GM21717 (cell line): ENCODE measurements around the gene SLC7A4.

Experiments
- ATAC-seq: cut with Tn5 transposase; IDR thresholded peaks from one replicate; pipeline ENCODE4 v1.9.1; 2021; ENCODE audit warnings: mild to moderate bottlenecking, moderate library complexity; ENCODE audit not compliant: unreplicated experiment

Gene SLC7A4

DNA sequence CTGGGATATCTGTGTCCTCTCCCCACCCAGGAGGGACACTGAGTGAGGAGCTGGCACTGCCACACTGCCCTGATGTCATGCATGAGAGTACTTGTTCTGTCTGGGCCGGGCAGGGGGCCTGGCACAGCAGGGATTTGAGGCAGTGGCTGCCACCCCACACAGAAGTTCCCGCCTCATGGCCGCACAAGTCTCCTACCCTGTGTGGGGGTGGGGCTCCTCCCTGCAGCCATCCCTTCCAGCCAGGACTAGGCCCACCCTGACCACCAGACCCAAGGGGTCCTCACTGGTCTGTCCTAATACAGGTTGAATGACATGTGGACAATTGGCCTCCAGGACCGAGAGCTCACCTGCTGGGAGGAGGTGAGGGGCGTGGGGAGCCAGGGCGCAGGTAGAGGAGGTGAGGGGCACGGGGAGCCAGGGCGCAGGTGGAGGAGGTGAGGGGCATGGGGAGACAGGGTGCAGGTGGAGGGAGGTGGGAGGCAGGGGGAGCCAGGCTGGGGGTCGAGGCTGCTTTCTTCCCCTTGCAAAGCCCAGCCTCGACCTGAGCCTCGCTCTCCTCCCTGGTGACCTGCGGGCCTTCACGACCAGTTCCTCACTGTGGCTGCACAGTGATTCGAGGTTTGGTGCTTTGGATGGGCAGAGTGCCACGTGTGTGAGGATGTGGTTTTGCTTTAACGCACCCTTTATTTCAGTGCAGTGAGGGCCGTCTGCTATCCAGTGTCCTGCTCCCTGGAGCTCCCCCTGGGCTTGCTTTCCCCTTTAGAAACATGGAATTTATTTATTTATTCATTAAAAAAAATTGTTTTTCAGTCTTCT is 42.8 kb downstream of the SLC7A4 start:
- no peak for ATAC-seq

DNA sequence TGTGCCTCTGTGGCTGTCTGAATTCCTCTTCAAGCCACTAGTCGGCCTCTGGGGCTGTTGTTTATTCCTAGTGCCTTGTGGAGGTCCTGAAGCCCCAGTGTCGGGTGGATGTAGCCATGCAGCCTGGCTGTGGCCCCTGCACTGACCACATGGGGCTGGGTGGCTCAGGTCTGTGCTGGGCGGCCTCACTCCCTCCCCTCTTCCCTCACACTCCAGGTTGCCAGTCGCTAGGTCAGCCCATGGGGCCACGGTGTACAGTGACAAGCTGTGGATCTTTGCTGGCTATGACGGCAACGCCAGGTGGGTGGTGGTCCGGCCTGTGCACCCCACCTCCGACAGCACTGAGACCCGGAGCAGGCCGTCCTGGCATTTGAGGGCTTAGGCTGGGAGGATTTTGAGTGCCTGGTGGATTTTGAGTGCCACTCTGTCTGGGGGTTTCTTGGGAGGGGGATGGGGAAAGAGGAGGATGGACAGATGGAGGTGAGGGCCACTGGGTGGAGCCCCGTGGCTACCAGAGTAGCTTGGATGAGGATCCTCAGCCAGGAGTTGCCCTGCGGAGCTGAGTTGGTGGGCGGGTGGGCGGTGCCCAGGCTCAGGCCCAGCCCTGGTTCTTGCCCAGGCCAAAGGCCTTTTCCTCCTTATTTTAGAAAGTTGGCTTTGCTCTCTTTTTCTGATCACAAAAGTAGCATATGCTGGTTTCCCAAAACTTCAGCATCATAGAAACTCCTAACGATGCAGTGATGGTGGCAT is 43.6 kb downstream of the SLC7A4 start:
- no peak for ATAC-seq

DNA sequence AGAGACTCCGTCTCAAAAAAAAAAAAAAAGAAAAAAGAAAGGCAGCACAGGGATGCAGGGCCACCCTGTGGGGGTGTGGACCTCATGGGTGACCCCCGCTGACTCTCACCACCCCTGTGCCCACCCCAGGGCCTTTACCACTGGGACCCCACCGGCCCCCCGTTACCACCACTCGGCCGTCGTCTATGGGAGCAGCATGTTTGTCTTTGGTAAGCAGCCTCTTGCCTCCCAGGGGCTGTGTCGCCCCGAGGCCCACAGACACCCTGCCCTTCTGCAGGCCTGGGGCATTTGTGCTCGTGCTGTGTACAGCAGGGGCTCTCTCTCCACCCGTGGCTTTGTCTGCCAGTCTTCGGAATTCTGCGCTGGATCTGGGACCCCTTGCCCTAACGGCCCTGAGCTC is 45.0 kb downstream of the SLC7A4 start:
- ATAC-seq: no peak

DNA sequence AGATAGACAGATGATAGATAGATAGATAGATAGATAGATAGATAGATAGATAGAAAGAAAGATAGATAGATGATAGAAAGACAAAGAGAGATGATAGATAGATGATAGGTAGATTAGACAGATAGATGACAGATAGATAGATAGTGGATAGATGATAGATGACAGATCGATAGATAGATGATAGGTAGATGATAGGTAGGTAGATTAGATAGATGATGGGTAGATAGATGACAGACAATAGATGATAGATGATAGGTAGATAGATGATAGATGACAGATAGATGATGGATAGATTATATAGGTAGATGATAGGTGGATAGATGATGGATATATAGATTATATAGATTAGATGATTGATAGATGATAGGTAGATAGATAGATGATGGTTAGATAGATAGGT is 46.0 kb downstream of the SLC7A4 start:
- ATAC-seq: no peak

DNA sequence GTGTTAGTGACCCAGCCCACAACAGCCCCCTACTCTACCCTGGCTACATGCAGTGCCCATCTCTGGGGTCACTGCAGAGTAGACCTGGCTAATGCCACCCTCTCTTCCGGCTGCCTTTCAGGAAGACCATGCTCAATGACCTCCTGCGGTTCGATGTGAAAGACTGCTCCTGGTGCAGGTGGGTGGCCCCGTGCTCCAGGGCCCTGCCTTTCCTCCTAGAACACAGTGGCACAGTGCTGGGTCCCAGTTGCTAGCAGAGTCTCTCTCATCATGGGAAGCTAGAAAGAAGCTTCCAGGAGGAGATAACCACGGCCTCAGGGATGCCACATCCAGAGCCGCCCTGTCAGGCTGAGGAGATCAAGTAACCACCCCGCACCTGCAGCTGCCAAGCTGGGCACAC is 46.6 kb downstream of the SLC7A4 start:
- no peak for ATAC-seq

DNA sequence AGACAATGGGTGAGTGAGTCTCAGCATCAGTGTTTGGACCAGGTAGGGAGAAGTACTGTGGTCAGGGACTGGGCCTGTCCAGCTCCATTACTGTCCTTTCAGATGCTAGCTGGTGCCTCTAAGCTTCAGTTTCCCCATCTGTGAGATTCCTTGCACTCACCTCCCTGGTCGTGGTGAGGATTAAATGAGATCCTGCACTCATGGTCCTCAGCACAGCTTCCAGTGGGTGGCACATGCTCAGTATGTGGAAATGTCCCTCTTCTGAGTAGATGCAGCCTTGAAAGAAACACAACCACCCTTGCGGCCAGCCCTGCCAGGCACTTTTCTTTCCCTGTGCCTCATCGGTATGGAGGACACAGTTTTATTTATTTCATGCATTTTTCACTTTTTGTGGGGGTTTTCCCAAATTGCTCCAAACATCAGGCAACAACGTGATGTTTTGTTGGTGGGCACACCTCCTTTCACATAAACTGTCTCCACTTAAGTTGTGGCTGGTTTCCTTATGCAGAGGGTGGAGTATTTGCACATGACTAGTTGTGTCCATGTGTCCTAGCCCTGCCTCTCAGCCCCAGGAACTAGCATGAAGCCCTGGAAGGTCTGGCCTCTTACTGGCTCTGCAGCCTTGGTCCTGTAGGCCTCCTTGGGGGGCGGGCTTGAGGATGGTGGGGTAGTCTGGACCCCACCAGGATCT is 49.1 kb downstream of the SLC7A4 start:
- no peak for ATAC-seq

DNA sequence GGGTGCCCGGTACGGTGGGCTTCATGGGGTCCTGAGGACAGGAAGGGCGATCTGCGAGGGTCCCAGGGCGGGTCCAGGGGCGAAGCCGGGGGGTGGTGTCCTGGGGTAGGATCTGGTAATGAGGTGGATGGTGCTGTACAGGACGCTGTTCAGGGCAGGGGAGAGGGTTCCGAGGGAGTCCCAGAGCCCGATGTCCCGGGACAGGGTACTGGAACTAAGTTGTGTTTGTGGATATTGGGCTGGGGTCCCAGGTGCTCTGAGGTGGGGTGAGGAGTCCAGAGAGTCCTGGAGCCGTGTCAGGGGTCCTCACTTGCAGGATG is 49.8 kb downstream of the SLC7A4 start:
- peak; percentile 23 for ATAC-seq

DNA sequence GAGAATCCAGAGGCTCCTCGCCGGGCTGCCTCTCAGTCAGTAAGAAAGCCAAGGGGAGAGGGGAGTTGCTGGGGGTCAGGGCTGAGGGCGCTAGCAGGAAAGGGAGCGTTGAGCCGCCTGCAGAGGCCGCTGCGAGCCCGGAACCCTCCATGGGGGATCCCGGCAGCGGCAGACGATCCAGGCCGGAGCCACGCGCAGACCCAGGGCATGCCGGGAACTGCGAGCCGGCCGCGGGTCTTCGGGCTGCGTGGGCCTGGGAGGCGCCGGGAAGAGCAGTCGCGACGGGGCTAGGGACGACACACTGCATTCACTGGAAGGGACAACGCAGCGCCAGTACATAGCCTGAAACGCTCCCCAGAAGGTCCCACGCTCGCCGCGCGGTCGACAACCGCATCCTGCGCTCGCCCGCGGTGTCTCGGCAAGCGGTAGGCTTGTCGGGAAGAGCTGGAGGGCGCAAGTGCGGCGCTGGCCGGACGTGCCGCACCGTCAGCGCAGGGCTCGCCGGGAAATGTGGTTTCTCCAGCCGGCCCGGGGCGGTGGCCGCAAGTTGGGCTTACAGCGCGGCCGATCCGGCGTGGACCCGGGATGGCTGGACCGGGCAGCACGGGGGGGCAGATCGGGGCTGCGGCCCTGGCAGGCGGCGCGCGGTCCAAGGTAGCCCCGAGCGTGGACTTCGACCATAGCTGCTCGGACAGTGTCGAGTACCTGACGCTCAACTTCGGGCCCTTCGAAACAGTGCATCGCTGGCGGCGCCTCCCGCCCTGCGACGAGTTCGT is 50.4 kb downstream of the SLC7A4 start, which contains the start of gene LZTR1:
LZTR1 (plus strand) TSS at position 511 of the 776 bp plus-strand sequence; CDS start at position 586, 75 bp downstream.
- ATAC-seq: peak; percentile 53

DNA sequence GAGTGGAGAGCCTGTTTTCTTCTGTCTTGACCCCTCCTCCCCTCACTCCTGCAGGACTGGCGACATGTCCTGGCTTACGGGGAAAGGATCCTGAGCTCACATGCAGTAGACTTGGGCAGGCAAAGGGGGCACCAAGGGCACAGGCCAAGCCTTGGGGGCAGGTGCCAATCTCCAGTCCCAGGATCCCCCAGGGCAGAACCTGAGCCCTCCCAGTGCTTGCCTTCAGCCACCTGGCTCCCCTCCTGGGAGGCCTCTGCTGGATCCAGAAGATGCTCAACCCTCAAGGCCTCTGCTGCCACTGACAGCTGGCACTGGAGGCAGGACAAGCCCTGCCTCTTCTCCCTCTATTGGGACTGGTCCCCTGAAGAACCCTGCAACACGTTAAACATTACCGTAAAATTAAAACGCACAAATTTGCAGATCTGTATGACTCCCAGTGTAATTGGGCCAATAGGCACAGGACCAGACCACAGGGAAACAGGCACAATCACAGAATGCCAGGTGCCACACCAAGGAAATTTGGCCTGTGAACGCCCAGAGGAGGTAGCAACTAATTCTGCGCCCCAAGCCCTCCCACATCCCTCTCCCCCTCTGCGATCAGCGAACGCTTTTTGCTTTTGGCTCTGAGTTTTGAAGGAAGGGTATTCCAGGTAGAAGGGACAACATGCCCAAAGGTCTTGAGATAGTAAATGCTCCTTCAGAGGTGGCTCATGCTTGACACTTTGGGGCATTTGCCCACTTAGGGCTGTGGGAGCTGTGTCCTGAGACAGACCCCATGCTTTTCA is 51.2 kb downstream of the SLC7A4 start:
- ATAC-seq: no peak

DNA sequence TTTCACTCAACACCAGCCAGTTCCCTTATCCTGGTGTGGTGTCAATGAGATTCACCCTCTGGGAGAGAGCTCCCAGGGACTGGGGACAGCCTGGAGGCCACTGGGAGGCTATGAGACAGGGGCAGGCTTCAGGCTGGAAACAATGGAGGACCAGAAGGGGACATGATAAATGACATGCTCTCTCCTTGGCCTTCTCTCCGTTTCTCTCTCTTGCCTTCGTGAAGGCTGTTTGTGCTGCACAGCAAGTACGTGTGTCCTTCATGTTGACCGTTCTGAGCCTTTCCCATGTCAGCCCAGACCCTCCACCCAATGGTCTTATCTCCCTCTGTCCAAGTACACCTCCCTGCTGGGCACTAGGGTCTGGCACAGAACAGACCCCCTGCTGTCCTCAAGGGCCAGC is 51.8 kb downstream of the SLC7A4 start:
- no peak for ATAC-seq

DNA sequence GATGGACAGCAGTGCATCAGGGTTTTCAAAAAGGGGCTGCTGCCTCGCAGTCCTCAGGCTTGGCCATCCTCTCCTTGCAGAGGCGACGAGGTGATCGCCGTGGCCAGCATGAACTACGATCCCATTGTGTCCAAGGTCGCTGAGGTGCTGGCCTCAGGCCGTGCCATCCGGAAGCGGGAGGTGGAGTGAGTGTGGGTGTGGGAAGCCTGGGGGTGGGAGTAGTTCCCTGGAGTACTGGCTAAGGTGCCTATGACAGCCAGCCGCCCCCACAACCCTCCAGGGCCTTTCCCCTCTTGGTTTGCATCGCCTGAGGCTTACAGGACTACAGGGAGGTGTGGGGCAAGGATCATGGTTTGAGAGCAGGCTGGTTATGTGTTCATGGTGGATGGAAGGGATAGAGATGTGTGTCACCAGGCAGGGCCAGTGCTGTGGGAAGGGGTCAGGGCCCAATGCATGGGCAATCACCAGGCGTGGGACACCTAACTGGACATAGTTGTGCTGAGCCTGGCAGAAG is 52.4 kb downstream of the SLC7A4 start:
- no peak for ATAC-seq

DNA sequence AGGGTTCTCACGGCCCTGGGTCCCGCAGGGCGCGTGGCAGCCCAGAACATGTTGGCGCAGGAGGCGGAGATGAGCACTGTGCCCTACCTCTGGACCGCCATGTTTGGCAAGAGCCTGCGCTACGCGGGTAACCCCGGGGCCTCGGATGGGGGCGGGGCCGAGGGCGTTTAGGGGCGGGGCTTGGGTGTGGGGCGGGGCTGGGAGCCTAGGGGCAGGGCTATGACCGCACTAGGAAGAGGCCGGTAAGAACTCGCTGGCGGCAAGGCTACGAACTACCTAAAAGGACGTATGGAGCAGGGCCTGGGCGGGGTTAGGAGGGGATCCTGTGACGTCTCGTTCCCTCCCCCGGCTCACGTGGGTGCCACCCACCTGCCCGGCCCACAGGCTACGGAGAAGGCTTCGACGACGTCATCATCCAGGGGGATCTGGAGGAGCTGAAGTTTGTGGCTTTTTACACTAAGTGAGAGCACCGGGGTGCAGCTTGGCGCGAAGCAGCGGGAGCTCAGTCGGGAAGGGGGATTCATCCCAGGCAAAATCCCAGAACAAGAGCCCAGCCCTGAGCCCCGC is 53.0 kb downstream of the SLC7A4 start:
- ATAC-seq: no peak
